Astrocyte (in vitro differentiated cells and primary cell): ENCODE measurements around the gene KCNE1.

Source experiments
- EZH2 ChIP-seq: IDR thresholded peaks from 2 replicates; pipeline ENCODE4 v1.6.1; 2012; ENCODE audit warnings: mild to moderate bottlenecking, low read length, inconsistent platforms; ENCODE audit not compliant: insufficient read depth
- TF ChIP-seq, protein P1 (sequence below): IDR thresholded peaks from 2 replicates; pipeline ENCODE4 v1.5.1; 2011; ENCODE audit warnings: low read depth, mild to moderate bottlenecking, inconsistent platforms, low read length, moderate library complexity; ENCODE audit not compliant: insufficient read depth

DNA sequence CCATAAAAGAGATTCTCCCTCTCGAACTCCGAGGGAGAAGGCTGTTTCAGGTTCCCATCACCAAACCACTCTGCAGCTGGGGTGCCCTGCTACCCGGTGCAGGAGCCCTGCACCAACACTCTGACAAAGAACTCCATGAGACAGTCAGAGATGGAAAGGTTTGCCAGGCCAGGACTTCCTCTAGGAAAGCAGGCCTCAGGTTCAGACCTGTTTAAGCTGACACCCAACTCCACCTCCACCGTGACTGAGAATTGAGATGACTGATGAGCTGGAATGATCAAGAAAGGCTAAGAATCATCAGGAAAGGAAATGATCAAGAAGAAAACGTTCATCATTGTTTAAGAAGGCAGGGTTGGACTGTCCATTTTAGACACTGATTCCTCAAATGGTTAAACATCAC is 46.2 kb upstream of the KCNE1 start:
- TF ChIP-seq, protein P1, sequence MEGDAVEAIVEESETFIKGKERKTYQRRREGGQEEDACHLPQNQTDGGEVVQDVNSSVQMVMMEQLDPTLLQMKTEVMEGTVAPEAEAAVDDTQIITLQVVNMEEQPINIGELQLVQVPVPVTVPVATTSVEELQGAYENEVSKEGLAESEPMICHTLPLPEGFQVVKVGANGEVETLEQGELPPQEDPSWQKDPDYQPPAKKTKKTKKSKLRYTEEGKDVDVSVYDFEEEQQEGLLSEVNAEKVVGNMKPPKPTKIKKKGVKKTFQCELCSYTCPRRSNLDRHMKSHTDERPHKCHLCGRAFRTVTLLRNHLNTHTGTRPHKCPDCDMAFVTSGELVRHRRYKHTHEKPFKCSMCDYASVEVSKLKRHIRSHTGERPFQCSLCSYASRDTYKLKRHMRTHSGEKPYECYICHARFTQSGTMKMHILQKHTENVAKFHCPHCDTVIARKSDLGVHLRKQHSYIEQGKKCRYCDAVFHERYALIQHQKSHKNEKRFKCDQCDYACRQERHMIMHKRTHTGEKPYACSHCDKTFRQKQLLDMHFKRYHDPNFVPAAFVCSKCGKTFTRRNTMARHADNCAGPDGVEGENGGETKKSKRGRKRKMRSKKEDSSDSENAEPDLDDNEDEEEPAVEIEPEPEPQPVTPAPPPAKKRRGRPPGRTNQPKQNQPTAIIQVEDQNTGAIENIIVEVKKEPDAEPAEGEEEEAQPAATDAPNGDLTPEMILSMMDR = no peak
- no peak for TF ChIP-seq EZH2
